GM18873 (cell line): ENCODE measurements around the gene COL19A1.

Source experiments
- ATAC-seq: cut with Tn5 transposase; IDR thresholded peaks from one replicate; pipeline ENCODE4 v1.9.1; 2021; ENCODE audit warnings: mild to moderate bottlenecking, moderate library complexity, moderate number of reproducible peaks; ENCODE audit not compliant: unreplicated experiment, low FRiP score

Gene COL19A1

DNA sequence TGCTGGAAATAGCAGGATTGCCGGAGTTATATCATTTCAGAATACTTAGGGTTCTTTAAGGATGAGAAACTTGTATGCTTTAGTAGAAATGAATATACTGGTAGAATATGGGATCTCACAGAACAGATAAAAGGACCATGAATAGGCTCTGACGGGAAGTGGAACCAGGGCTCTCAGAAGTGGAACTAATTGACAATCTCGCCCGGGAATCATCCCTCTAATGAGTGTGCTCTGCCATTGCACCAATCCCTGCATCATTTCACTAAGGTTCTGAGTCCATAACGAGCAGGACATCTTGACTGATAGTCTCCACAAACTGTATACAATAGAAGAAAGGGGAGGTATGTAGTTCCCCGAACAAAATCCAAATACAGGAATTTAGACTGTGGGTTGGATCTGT, 286.4 kb downstream of the COL19A1 start:
- no peak for ATAC-seq

DNA sequence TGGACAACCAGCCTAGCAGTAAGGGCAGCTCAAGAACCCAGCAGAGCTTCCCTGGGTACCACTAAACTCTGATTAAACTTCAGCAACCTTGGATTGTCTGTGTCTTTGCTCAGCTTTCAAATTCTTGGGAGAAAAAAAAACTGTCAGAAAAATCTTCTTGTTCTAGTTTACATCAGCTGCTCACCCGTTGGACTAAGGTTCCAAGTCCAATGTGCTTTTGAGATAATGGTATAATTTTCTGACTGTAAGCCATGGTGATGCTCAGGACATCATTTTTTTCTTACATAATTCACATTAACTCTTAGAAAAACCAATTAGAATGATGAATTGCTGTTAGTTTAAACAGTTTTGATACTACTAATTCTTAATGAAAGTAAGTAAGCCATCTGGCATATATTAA, 290.7 kb downstream of the COL19A1 start:
- no peak for ATAC-seq

DNA sequence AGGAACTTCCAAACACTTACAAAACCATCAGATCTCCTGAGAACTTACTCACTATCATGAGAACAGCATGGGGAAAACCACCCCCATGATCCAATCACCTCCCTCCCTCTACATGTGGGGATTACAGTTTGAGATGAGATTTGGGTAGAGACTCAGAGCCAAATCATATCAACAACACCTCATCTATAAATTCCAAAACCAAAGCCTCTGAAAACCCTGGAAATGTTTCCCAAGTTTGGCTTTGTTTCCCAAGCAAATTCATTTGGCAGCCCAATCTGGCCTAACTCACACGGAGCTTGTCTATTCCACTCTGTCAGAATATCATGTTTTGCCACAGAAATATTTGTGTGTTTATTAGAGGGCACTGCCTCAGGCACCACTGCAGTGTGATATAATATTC, 293.9 kb downstream of the COL19A1 start:
- ATAC-seq, result no peak

- ATAC-seq, result no peak
These were observed 296.6 kb downstream of the COL19A1 start for GRCh38 chr6:70162972-70163371.

- no peak for ATAC-seq
These were observed 297.4 kb downstream of the COL19A1 start for GRCh38 chr6:70163795-70164194.

- ATAC-seq, result no peak
These were observed 298.2 kb downstream of the COL19A1 start for GRCh38 chr6:70164556-70164955.

- ATAC-seq, result peak; percentile 68
These were observed 300.0 kb downstream of the COL19A1 start for GRCh38 chr6:70166088-70166958.

GRCh38 chr6:70168681-70169377, 302.5 kb downstream of the COL19A1 start:
- no peak for ATAC-seq

- no peak for ATAC-seq
These were observed 304.9 kb downstream of the COL19A1 start for GRCh38 chr6:70171236-70171635.

- no peak for ATAC-seq
These were observed 305.9 kb downstream of the COL19A1 start for GRCh38 chr6:70172252-70172651.

DNA sequence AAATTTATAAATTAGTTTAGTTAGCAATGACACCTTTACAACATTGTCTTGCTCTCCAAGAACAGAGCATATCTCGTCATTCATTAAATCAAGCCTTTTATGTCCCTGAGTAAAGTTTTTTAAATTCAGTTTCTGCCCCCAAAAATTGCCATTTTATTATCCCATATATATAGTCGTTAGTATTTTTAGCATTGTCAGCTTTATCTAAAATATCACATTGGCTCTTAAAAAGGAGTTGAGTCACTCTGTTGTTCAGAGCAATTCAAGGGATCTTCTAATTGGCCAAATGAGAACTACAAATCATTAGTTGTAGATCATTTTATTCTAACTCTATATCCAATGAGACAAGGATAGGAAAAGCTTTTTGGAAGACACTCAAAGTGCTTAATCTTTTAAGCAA, 309.4 kb downstream of the COL19A1 start:
- no peak for ATAC-seq

GRCh38 chr6:70176842-70177550, 310.6 kb downstream of the COL19A1 start:
- ATAC-seq, result no peak

DNA sequence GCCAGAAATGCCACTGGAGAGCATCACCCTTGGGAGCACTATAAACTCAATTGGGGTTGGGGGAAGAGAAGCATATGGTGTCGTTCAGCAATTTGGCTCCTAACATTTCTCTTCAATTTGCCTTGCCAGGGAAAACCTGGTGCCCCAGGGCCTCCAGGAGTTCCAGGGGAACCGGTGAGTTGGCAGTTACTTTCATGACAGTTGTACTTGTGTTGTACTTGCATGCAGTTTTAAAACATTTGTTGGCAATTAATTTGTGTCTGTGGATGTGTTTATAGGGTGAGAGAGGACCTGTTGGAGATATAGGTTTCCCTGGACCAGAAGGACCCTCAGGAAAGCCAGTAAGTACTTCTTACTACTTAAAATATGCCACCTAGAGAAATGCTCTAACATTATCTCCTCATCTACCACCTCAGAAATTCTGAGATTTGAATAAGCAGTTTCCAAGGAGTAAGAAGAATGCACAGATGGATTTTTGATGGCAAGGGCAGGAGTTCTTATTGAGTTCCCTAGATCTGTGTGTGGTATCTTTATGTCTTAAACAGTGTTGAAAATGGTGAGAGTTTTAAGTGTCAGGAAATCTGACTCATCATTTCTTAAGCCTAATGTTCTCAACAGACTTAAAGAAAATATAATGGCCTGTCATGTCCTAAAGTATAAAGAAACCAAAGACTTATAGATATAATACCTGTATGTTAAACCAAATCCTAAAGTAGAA, 314.0 kb downstream of the COL19A1 start:
- no peak for ATAC-seq

DNA sequence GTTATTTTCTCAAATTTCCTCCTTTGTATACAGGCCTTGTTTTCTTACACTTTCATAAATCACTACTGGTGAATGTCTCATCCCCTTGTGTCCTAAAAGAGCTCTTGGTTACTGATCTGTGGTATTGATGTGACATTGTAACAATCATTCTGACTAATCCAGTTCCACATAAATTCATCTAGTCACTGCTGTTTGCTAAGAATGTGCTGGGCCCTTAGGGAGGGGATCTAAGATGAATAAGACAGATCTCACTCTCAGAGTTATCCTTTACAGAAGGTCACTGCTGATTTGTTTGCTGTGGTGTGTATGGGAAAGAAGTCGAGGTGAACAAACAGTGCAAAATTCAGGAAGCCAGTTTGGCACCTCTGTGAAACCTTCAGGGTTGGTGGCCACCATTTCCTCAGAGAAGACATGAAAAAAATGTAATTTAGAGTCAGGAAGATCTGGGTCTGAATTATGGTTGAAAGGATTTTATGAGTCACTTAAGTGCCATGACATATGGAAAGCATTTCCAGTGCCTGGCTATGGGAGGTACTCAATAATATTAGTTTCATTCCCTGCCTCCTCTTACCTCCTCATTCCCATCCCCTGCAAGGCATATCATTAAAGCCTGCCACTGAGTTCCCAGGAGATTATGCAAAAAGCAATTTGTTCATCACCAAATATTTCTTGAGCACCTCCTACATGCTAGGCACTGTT, 314.7 kb downstream of the COL19A1 start:
- no peak for ATAC-seq

DNA sequence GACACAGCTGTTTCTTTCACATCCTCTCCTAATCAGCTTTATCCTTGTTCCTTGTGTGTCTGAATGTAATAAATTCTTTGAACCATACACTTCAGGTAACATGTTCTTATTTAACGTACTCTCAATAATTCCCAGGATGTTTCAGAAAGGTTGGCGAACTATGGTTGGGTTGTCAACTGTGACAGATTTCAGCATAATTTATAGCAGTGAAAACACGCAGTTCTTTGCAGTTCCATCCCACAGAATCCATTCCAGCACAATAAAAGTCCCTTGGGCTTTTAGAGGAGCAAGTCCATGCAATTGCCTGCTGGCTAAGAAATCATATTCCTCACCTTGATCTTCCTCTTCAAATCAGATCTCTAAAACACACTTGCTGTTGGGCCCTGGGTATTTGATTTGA, 317.2 kb downstream of the COL19A1 start:
- no peak for ATAC-seq

GRCh38 chr6:70184723-70185122, 318.4 kb downstream of the COL19A1 start:
- no peak for ATAC-seq

DNA sequence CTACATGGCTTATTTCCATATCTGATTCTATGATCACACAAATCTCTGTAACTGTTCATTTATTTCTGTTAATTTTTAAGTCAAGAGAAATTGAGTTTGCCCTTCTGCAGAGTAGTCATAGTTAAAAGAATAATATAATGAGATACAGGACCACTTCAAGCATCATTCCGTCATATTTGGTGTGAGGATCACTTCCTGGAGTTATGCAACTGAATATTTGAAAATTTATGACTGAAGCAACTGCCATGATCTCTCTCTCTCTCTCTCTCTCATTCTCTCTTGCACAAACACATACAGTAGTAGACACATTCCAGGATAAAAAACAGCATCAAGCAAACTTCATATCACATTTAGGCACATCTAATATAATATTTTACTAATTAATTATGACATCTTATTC, 320.1 kb downstream of the COL19A1 start:
- ATAC-seq, result no peak

DNA sequence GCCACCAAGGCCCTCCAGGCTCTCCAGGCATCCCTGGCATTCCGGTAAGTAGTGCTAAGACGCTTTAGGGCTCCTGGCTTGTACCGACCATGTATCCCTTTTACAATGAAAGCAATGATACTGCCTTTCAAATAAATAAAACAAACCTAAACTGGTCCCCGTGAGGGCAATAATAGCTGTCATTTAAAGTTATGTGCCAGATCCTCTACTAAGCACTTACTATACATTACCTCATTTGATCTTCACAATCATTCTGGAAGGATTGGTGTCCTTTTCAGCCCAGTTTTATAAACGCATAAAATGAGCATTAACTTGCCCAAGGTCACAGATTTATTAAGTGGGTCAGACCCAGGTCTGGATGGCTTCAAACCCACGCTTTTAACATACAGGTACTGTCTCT, 321.8 kb downstream of the COL19A1 start:
- ATAC-seq, result no peak

- ATAC-seq, result no peak
These were observed 328.1 kb downstream of the COL19A1 start for GRCh38 chr6:70194421-70194820.

GRCh38 chr6:70196531-70196930, 330.2 kb downstream of the COL19A1 start:
- ATAC-seq, result no peak
